H1 (cell line): Measurements from ENCODE around the gene TMEM107. TPM values are rescaled to one million over a fixed set of nuclear protein-coding genes. Genes with fewer than 3 reads are reported as not detected.

Experiments used
- BCL11A ChIP-seq, 2 experiments: IDR thresholded peaks; one replicate each; pipeline ENCODE4 v1.6.1; 2011; ENCODE audit warnings: low read depth in 2 of 2, low read length in 2 of 2, mild to moderate bottlenecking in 2 of 2
- BRCA1 ChIP-seq: IDR thresholded peaks from 2 replicates; pipeline ENCODE4 v1.6.1; 2012; ENCODE audit warnings: low read depth, low read length, improper control_type of control experiment
- CBX8 ChIP-seq: fragments of 300-800, 300-1000 bp; sonication (generic); IDR thresholded peaks from 2 replicates; pipeline ENCODE4 v1.7.1; 2016; ENCODE audit warnings: low read depth, low read length, borderline replicate concordance
- CHD7 ChIP-seq: fragments of 300-600 bp; sonication (generic); IDR thresholded peaks from 2 replicates; pipeline ENCODE4 v1.7.1; 2012; ENCODE audit warnings: low read length, moderate library complexity, mild to moderate bottlenecking, inconsistent platforms; ENCODE audit not compliant: insufficient replicate concordance
- EP300 ChIP-seq, 2 experiments: IDR thresholded peaks; 1 replicate in 1 of 2; 2 replicates in 1 of 2; pipeline ENCODE4 v1.6.1; 2011 to 2012; ENCODE audit warnings: low read depth in 2 of 2, low read length in 2 of 2, mild to moderate bottlenecking in 2 of 2, borderline replicate concordance in 1 of 2, inconsistent platforms in 1 of 2, moderate library complexity in 1 of 2
- JUN ChIP-seq: IDR thresholded peaks from 2 replicates; pipeline ENCODE4 v1.6.1; 2011; ENCODE audit warnings: low read depth, mild to moderate bottlenecking, improper control_type of control experiment, low read length
- KDM5A ChIP-seq: fragments of 200-600 bp; IDR thresholded peaks from 2 replicates; pipeline ENCODE4 v1.7.1; 2012; ENCODE audit warnings: mild to moderate bottlenecking, low read length, inconsistent platforms, mixed read lengths
- POLR2AphosphoS5 ChIP-seq: IDR thresholded peaks from 2 replicates; pipeline ENCODE4 v1.6.1; 2011; ENCODE audit warnings: low read depth, low read length
- SAP30 ChIP-seq: fragments of 300-600 bp; sonication (generic); IDR thresholded peaks from 2 replicates; pipeline ENCODE4 v1.7.1; 2012; ENCODE audit warnings: low read length, moderate library complexity, mild to moderate bottlenecking, inconsistent platforms; ENCODE audit not compliant: insufficient read depth, insufficient replicate concordance
- TCF12 ChIP-seq: IDR thresholded peaks from 2 replicates; pipeline ENCODE4 v1.6.1; 2011; ENCODE audit warnings: low read depth, mild to moderate bottlenecking, low read length
- polyA plus RNA-seq, 7 experiments: library from polyadenylated mRNA; depleted of rRNA in 3 of 7; stranded (reverse) in 5 of 7; unstranded in 2 of 7; fragments of >200 nt in 5 of 7; fragments of 200-250 nt in 2 of 7; gene quantifications; 1 replicate in 5 of 7; 2 replicates in 1 of 7; 4 replicates in 1 of 7; pipeline versions ENCODE4 v1.2.1 to v1.2.3, GENCODE V29; 2011 to 2013; ENCODE audit warnings: missing spikeins in 2 of 7, mixed read lengths in 2 of 7
- total RNA-seq: library from RNA; stranded (reverse); fragmentation: NEBNext Ultra II Directional; extraction: Animal tissue kit (Norgen Biotek cat#: 25700); gene quantifications from 2 replicates; pipeline ENCODE4 v1.2.1, GENCODE V29; 2021

The TMEM107 gene
- total and polyA plus RNA-seq, 2 of the 8 experiments (the other 6 are each of a cell fraction or from before 2014, with no cell fraction given), result 17.3 to 21.5 TPM

GRCh38 chr17:8186787-8187516 lies 10.8 kb upstream of the TMEM107 start (continued):
- TF ChIP-seq CHD7 (peak; percentile 13), BCL11A (IDR thresholded peaks at IDR 0.05; ENCODE audit: low read depth in 2 of 2, low read length in 2 of 2) (no peak), TCF12 (no peak), JUN (no peak), SAP30 (no peak), POLR2AphosphoS5 (no peak), BRCA1 (no peak; the same call in 1 of the 2 replicates), KDM5A (no peak), CBX8 (no peak), EP300 (IDR thresholded peaks at IDR 0.05; ENCODE audit: borderline replicate concordance in 1 of 2, low read depth in 2 of 2, low read length in 2 of 2) (0 out of 3 replicates have a peak, but pooled peaks of 1 of the 2 experiments have one; percentile 23)
